A549 (cell line): ENCODE measurements around the gene EXOSC7. TPM values are rescaled to one million over a fixed set of nuclear protein-coding genes. Genes with fewer than 3 reads are reported as not detected.

ENCODE experiments used
- ATAC-seq, 2 experiments: fragments of 200-7000 bp in 1 of 2; fragments of >200 bp in 1 of 2; cut with Nextera tagmentation in 1 of 2; cut with Tn5 transposase in 1 of 2; 3 replicates each; pipeline versions ENCODE4 v1.8.0 to v1.9.1; 2018 to 2020; ENCODE audit warnings: mild to moderate bottlenecking in 1 of 2, moderate library complexity in 1 of 2
- CTCF ChIA-PET: fragments of 300-600 bp; sonication (Branson Sonifier 250); formaldehyde crosslinking; extraction: SDS; loops from one replicate; lab custom pipeline; 2021; ENCODE audit warnings: antibody characterized with exemption, inconsistent platforms; lab: Yijun Ruan, JAX
- POLR2A ChIA-PET: fragments of 350-600 bp; formaldehyde crosslinking; extraction: SDS; loops from one replicate; lab custom pipeline; 2021; ENCODE audit warnings: antibody characterized with exemption, inconsistent platforms; lab: Yijun Ruan, JAX
- DNase-seq, 2 experiments: peaks; one replicate each; pipeline versions ENCODE4 v3.0.0 to v3.0.0-alpha.2; 2011 to 2016; ENCODE audit warnings: low read depth in 1 of 2, low spot score in 1 of 2
- FAIRE-seq: peaks from 2 replicates; lab custom pipeline; 2011; peaks lifted over from hg19 to GRCh38; lab: Jason Lieb, UNC
- H3K27ac ChIP-seq, 2 experiments: fragments of >200 bp; sonication (Bioruptor Twin); formaldehyde crosslinking; 3 replicates each; pipeline ENCODE4 v1.5.1; 2016 to 2017
- H3K4me1 ChIP-seq: fragments of >200 bp; sonication (Bioruptor Twin); formaldehyde crosslinking; 3 replicates; pipeline ENCODE4 v1.6.1; 2016
- H3K4me2 ChIP-seq: fragments of >200 bp; sonication (Bioruptor Twin); formaldehyde crosslinking; 3 replicates; pipeline ENCODE4 v1.6.1; 2016
- H3K4me3 ChIP-seq: fragments of >200 bp; sonication (Bioruptor Twin); formaldehyde crosslinking; 3 replicates; pipeline ENCODE4 v1.5.1; 2016
- H3K9me3 ChIP-seq: fragments of >200 bp; sonication (Bioruptor Twin); formaldehyde crosslinking; 3 replicates; pipeline ENCODE4 v1.6.1; 2016
- CBX2 ChIP-seq: fragments of 200-600 bp; sonication (generic); IDR thresholded peaks from 2 replicates; pipeline ENCODE4 v1.6.1; 2016; ENCODE audit warnings: low read depth, mild to moderate bottlenecking, borderline replicate concordance
- CHD2 ChIP-seq: fragments of 150-350 bp; IDR thresholded peaks from 2 replicates; pipeline ENCODE4 v1.6.1; 2014; ENCODE audit warnings: low read length; ENCODE audit not compliant: partially characterized antibody
- CTCF ChIP-seq: fragments of >200 bp; sonication (Bioruptor Twin); formaldehyde crosslinking; IDR thresholded peaks from 3 replicates; pipeline ENCODE4 v1.5.1; 2016
- EHF ChIP-seq: fragments of 250-450 bp; sonication (Bioruptor Pico); IDR thresholded peaks from 2 replicates; pipeline ENCODE4 v1.5.0; 2020; ENCODE audit warnings: mild to moderate bottlenecking
- EHMT2 ChIP-seq: fragments of 200-600 bp; sonication (generic); IDR thresholded peaks from 2 replicates; pipeline ENCODE4 v1.6.1; 2016; ENCODE audit warnings: antibody characterized with exemption, low read depth, mild to moderate bottlenecking, moderate library complexity
- HES2 ChIP-seq: fragments of >200 bp; sonication (Bioruptor Twin); formaldehyde crosslinking; IDR thresholded peaks from 2 replicates; pipeline ENCODE4 v1.6.1; 2016
- HEYL ChIP-seq: fragments of 250-450 bp; sonication (Bioruptor Pico); IDR thresholded peaks from 2 replicates; pipeline ENCODE4 v1.8.0; 2021; ENCODE audit warnings: mild to moderate bottlenecking, moderate library complexity
- HOXB5 ChIP-seq: fragments of 250-450 bp; sonication (Bioruptor Pico); IDR thresholded peaks from 2 replicates; pipeline ENCODE4 v1.5.0; 2020; ENCODE audit warnings: mild to moderate bottlenecking, moderate library complexity
- MAZ ChIP-seq: fragments of 150-350 bp; IDR thresholded peaks from 2 replicates; pipeline ENCODE4 v1.6.1; 2014; ENCODE audit warnings: antibody characterized with exemption, low read depth, low read length, borderline replicate concordance
- MYC ChIP-seq: IDR thresholded peaks from 2 replicates; pipeline ENCODE4 v1.6.1; 2012; ENCODE audit warnings: mild to moderate bottlenecking, inconsistent platforms, low read length, improper control_type of control experiment, borderline replicate concordance
- NR3C1 ChIP-seq: fragments of >200 bp; sonication (Bioruptor Twin); formaldehyde crosslinking; IDR thresholded peaks from 3 replicates; pipeline ENCODE4 v1.6.1; 2017
- PBX3 ChIP-seq: IDR thresholded peaks from 2 replicates; pipeline ENCODE4 v1.6.1; 2012
- PHF8 ChIP-seq: fragments of 200-600 bp; sonication (generic); IDR thresholded peaks from 2 replicates; pipeline ENCODE4 v1.6.1; 2016; ENCODE audit warnings: low read depth, mild to moderate bottlenecking, antibody characterized with exemption, moderate library complexity, borderline replicate concordance
- POLR2A ChIP-seq: IDR thresholded peaks from 2 replicates; pipeline ENCODE4 v1.6.1; 2012; ENCODE audit warnings: mild to moderate bottlenecking, low read length
- POLR2AphosphoS2 ChIP-seq: conservative IDR thresholded peaks from 2 replicates; pipeline ENCODE4 v1.6.1; 2012; ENCODE audit warnings: low read length, improper control_type of control experiment, inconsistent platforms
- RCOR1 ChIP-seq: fragments of 150-350 bp; IDR thresholded peaks from 2 replicates; pipeline ENCODE4 v1.6.1; 2014; ENCODE audit warnings: antibody characterized with exemption, low read length, low read depth
- RFX5 ChIP-seq: fragments of 450-650 bp; IDR thresholded peaks from 2 replicates; pipeline ENCODE4 v1.7.1; 2014; ENCODE audit warnings: antibody characterized with exemption, mild to moderate bottlenecking, moderate library complexity
- RNF2 ChIP-seq: fragments of 200-600 bp; sonication (generic); IDR thresholded peaks from 2 replicates; pipeline ENCODE4 v1.6.1; 2016; ENCODE audit warnings: low read depth, mild to moderate bottlenecking, antibody characterized with exemption, moderate library complexity, borderline replicate concordance
- TFCP2L1 ChIP-seq: fragments of 250-450 bp; sonication (Bioruptor Pico); IDR thresholded peaks from 2 replicates; pipeline ENCODE4 v1.5.0; 2021; ENCODE audit warnings: mild to moderate bottlenecking
- USF2 ChIP-seq: fragments of 450-650 bp; IDR thresholded peaks from 2 replicates; pipeline ENCODE4 v1.6.1; 2014; ENCODE audit warnings: antibody characterized with exemption
- ZNF302 ChIP-seq: fragments of 250-450 bp; sonication (Bioruptor Pico); IDR thresholded peaks from 2 replicates; pipeline ENCODE4 v1.9.0; 2021; ENCODE audit warnings: inconsistent platforms, mild to moderate bottlenecking, moderate library complexity
- WGBS: methylation state at CpG from one replicate; pipeline ENCODE4 v1.1.6; 2017; ENCODE audit errors: missing lambda C conversion rate; 5-methylcytosine and 5-hydroxymethylcytosine counted together
- polyA plus RNA-seq, 4 experiments: library from polyadenylated mRNA; depleted of rRNA in 3 of 4; stranded (reverse); fragments of >200 nt; fragmentation: RNase III in 1 of 4; extraction: RNeasy Plus Mini Kit Qiagen cat#74134 plus additional on column Dnase treatment in 1 of 4; gene quantifications; 2 replicates in 3 of 4; 3 replicates in 1 of 4; pipeline ENCODE4 v1.2.3, GENCODE V29; 2011 to 2017

EXOSC7 gene
- polyA plus RNA-seq, 2 of the 4 experiments (the other 2 are of a cell fraction): 59.1 to 68.4 TPM

- Histone ChIP-seq H3K4me2 (no peak overlapping the region), H3K4me1 (no peaks in the 10 kb centered on the region), H3K4me3 (no peak overlapping the region), H3K9me3 (no peaks in the 10 kb centered on the region), H3K27ac (no peak overlapping the region)
- CTCF ChIA-PET: no interaction called here
- TF ChIP-seq HOXB5 (CRISPR knock-in tag): no peak
- TF ChIP-seq EHMT2: no peak
- no peak for TF ChIP-seq PBX3
- no peak for TF ChIP-seq TFCP2L1 (CRISPR knock-in tag)
- TF ChIP-seq PHF8: no peak
- no peak for TF ChIP-seq HES2
- TF ChIP-seq ZNF302 (CRISPR knock-in tag): no peak
- no peak for TF ChIP-seq RNF2
- no peak for TF ChIP-seq RCOR1
- no peak for TF ChIP-seq MYC
- DNase-seq (no peak), FAIRE-seq (no peak), ATAC-seq (no peak)
- WGBS: 97% methylated on average over 2 of the region's 2 CpGs
- POLR2A ChIA-PET: no interaction called here
Measured at GRCh38 chr3:45003859-45004258, 27.8 kb downstream of the EXOSC7 start.

- TF ChIP-seq POLR2A: no peak
- no peak for TF ChIP-seq CHD2
- no peak for TF ChIP-seq MAZ
- no peak for TF ChIP-seq CTCF
- TF ChIP-seq EHF (CRISPR knock-in tag): no peak
- no peak for TF ChIP-seq HEYL
- no peak for TF ChIP-seq USF2
- TF ChIP-seq POLR2AphosphoS2: no peak
- TF ChIP-seq CBX2: no peak
- ATAC-seq (no peak), FAIRE-seq (no peak), DNase-seq (no peak)
- POLR2A ChIA-PET: no interaction called here
- 92% methylated on average over 7 of the region's 8 CpGs for WGBS
- Histone ChIP-seq H3K4me2 (no peak overlapping the region), H3K4me1 (no peaks in the 10 kb centered on the region), H3K4me3 (no peak overlapping the region), H3K27ac (no peak overlapping the region), H3K9me3 (no peaks in the 10 kb centered on the region)
- CTCF ChIA-PET: no interaction called here
Measured at GRCh38 chr3:45007091-45007490, 31.0 kb downstream of the EXOSC7 start.

GRCh38 chr3:45008117-45008516 lies 32.1 kb downstream of the EXOSC7 start:
- ChIA-PET POLR2A (no interaction called here), CTCF (interaction anchor here (1.2 kb wide), 1 partner anchor 203 kb away, joined by 3 read pairs; no protein-coding TSS in a partner anchor)
- H3K4me2 ChIP-seq: no peak overlapping the region
- H3K27ac ChIP-seq: no peak overlapping the region
- no peaks in the 10 kb centered on the region for H3K9me3 ChIP-seq
- H3K4me1 ChIP-seq: no peaks in the 10 kb centered on the region
- 100% methylated on average over 1 of the region's 1 CpG for WGBS
- DNase-seq (no peak), ATAC-seq (no peak), FAIRE-seq (no peak)
- no peak overlapping the region for H3K4me3 ChIP-seq
- no peak for TF ChIP-seq RFX5
- TF ChIP-seq TFCP2L1 (CRISPR knock-in tag): no peak
- TF ChIP-seq NR3C1: no peak
